ENCODE results near the gene HBA1.
"Not testable (repeated sequence)": the region's sequence is repeated elsewhere in the genome, so short reads cannot be mapped to it uniquely, and the experiment has no call there.

Gene HBA1

DNA sequence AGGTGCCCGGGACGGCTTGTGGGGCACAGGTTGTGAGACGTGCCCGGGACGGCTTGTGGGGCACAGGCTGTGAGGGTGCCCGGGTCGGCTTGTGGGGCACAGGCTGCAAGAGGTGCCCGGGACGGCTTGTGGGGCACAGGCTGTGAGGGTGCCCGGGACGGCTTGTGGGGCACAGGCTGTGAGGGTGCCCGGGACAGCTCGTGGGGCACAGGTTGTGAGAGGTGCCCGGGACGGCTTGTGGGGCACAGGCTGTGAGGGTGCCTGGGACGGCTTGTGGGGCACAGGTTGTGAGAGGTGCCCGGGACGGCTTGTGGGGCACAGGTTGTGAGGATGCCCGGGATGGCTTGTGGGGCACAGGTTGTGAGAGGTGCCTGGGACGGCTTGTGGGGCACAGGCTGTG, 16.2 kb upstream of the HBA1 start:
- not testable (repeated sequence) for DNase-seq

DNA sequence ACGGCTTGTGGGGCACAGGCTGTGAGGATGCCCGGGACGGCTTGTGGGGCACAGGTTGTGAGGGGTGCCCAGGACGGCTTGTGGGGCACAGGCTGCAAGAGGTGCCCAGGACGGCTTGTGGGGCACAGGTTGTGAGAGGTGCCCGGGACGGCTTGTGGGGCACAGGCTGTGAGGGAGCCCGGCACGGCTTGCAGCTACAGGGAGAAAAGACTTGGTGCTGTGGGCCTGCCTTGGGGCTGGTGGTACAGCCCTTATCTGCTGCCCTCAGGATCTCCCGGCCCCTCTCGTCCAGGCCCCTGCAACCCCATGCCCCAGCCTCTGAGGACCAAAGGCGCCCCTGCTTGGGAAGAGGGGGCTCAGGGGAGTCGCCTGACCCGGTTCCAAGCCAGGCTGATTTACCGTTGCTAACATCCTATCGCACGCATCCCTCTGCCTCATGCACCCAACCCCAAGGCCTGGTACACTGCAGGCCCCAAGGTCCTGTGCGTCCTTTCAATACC, 15.7 kb upstream of the HBA1 start:
- no peak for DNase-seq

DNA sequence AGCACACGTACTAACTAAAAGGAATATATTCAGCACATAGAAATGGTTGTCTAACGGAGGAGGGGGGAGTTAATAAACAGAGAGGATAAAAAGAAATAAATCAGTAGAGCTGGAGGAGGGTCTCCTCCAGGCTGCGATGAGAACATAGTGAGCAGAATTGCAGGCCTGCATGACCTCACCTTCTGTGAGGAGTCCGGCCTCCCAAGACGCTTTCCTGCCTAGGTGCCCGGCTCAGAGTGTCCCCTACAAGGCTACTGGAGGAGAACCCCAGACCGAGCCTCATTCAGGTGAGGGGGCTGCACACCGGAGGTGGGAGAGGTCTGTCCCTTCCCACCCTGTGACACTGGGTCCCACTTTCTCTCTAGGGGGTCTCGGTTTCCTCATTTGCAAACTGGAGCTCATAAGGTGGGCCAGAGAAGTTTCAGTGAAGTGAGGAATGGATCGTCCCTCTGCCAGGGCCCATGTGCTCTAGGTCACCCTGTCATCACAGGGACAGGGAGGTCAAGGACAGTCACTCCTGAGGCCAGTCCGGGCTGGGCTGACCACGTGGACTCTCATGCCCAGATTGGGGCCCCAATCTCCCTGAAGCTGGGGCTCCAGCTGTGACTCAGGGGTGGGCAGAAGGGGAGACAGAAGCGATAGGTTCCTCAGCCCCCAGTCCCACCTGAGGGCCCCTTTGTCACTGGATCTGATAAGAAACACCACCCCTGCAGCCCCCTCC, 14.0 kb upstream of the HBA1 start:
- no peak for DNase-seq

- not testable (repeated sequence) for DNase-seq
Observed at GRCh38 chr16:163139-163538, 13.3 kb upstream of the HBA1 start.

DNA sequence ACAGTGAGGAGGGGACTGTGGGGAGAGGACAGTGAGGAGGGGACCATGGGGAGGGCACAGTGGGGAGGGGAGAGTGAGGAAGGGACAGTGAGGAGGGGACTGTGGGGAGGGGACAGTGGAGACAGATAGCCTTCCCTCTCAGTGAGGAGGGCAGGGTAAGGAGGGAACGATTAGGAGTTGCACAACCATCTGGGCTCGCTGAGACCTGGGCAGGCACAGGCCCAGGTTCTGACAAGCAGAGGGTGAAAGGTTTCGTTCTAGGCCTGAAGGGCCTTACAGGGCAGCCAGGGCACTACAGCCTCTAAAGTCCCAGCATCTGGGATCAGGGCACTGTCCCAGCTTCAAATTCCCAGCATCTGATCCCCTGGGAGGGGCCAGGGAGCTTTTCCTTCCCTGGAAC, 12.8 kb upstream of the HBA1 start:
- DNase-seq = not testable (repeated sequence)

DNA sequence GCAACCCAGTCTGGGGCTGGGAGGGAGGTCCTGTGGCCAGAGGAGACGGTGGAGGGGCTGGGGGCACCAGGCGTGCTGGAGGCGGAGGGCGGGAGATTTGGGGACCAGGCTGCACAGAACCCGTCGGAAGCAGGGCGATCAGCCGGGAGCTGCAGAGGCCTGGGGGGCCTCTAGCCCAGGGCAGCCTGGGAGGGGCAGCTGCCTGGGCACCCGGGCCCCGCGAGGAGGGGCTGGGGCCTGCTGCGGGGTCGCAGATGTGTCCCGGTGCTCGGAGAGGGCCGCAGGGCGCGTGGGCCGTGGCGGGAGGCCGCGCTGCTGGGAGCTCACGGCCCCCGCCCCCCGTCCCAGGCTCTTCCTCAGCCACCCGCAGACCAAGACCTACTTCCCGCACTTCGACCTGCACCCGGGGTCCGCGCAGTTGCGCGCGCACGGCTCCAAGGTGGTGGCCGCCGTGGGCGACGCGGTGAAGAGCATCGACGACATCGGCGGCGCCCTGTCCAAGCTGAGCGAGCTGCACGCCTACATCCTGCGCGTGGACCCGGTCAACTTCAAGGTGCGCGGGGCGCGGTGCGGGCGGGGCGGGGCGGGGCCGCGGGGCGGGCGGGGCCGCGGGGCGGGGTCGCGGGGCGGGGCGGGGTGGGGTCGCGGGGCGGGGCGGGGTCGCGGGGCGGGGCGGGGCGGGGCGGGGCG, 12.2 kb upstream of the HBA1 start:
- not testable (repeated sequence) for DNase-seq

- DNase-seq = no peak
Observed at GRCh38 chr16:164827-165538, 11.5 kb upstream of the HBA1 start.

DNA sequence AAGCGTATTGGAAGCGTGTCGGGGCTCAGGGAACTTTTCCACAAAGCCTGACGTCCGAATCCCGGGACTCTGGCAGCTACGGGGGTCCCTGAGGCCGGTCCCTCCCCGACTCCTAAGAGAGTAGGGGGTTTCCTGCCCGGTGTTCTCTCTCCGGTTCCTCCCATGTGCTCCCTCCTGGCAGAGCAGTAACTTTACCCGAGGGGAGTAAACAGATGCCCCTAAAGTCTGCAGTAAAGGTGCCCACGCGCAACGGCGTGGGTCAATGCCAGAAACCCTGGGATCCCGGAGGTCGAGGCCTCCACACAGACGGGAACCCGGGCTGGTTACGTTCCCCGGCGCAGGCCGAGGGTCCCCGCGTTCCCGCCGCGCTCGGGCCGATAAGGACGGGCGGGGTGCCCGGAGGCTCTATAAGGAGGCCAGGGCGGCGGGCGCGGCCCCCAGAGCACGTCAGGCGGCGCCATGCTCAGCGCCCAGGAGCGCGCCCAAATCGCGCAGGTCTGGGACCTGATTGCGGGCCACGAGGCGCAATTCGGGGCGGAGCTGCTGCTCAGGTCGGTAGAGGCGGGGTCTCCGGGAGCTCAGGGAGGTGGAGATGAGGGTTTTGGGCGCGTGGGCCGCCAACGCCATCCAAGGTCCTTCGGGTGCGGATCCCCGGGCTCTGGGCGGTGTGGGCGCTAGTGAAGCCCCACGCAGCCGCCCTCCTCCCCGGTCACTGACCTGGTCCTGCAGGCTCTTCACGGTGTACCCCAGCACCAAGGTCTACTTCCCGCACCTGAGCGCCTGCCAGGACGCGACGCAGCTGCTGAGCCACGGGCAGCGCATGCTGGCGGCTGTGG, 10.7 kb upstream of the HBA1 start, which contains the start of gene HBM:
TSS of gene HBM (plus strand) at position 440 of the 836 bp plus-strand sequence. CDS start at position 460, 20 bp downstream.
- no peak for DNase-seq

- no peak for DNase-seq
Observed at GRCh38 chr16:166375-167121, 9.9 kb upstream of the HBA1 start.

- DNase-seq = no peak
Observed at GRCh38 chr16:167122-167690, 9.3 kb upstream of the HBA1 start.

- no peak for DNase-seq
Observed at GRCh38 chr16:168424-168823, 8.1 kb upstream of the HBA1 start.

DNA sequence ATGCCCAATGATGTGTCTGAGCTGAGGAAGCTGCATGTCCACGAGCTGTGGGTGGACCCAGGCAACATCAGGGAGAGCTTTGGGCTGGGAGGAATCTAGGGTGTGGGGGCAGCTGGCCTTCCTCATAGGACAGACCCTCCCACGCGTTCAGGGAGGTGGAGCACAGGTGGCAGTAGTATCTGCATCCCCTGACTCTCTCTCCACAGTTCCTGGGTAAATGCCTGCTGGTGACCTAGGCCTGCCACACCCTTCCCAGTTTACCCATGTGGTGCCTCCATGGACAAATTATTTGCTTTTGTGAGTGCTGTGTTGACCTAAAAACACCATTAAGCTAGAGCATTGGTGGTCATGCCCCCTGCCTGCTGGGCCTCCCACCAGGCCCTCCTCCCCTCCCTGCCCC, 7.5 kb upstream of the HBA1 start:
- DNase-seq = no peak

- DNase-seq = not testable (repeated sequence)
Observed at GRCh38 chr16:170088-170507, 6.4 kb upstream of the HBA1 start.

DNA sequence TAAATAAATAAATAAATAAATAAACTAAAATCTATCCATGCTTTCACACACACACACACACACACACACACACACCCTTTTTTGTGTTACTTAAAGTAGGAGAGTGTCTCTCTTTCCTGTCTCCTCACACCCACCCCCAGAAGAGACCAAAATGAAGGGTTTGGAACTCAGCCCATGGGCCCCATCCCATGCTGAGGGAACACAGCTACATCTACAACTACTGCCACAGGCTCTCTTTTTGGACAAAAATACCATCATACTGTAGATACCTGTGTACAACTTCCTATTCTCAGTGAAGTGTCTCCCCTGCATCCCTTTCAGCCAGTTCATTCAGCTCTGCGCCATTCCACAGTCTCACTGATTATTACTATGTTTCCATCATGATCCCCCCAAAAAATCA, 5.7 kb upstream of the HBA1 start:
- no peak for DNase-seq

DNA sequence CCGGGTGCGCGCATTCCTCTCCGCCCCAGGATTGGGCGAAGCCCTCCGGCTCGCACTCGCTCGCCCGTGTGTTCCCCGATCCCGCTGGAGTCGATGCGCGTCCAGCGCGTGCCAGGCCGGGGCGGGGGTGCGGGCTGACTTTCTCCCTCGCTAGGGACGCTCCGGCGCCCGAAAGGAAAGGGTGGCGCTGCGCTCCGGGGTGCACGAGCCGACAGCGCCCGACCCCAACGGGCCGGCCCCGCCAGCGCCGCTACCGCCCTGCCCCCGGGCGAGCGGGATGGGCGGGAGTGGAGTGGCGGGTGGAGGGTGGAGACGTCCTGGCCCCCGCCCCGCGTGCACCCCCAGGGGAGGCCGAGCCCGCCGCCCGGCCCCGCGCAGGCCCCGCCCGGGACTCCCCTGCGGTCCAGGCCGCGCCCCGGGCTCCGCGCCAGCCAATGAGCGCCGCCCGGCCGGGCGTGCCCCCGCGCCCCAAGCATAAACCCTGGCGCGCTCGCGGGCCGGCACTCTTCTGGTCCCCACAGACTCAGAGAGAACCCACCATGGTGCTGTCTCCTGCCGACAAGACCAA, 4.0 kb upstream of the HBA1 start, which contains the start of gene HBA2:
TSS of gene HBA2 (plus strand) at position 503 of the 568 bp plus-strand sequence. CDS start at position 540, 37 bp downstream.
- not testable (repeated sequence) for DNase-seq

- not testable (repeated sequence) for DNase-seq
Observed at GRCh38 chr16:173211-173854, 3.1 kb upstream of the HBA1 start.

DNA sequence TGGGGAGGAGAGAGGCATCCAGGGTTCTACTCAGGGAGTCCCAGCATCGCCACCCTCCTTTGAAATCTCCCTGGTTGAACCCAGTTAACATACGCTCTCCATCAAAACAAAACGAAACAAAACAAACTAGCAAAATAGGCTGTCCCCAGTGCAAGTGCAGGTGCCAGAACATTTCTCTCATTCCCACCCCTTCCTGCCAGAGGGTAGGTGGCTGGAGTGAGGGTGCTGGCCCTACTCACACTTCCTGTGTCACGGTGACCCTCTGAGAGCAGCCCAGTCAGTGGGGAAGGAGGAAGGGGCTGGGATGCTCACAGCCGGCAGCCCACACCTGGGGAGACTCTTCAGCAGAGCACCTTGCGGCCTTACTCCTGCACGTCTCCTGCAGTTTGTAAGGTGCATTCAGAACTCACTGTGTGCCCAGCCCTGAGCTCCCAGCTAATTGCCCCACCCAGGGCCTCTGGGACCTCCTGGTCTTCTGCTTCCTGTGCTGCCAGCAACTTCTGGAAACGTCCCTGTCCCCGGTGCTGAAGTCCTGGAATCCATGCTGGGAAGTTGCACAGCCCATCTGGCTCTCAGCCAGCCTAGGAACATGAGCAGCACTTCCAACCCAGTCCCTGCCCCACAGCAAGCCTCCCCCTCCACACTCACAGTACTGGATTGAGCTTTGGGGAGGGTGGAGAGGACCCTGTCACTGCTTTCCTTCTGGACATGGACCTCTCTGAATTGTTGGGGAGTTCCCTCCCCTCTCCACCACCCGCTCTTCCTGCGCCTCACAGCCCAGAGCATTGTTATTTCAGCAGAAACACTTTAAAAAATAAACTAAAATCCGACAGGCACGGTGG, 2.3 kb upstream of the HBA1 start:
- DNase-seq = not testable (repeated sequence)

DNA sequence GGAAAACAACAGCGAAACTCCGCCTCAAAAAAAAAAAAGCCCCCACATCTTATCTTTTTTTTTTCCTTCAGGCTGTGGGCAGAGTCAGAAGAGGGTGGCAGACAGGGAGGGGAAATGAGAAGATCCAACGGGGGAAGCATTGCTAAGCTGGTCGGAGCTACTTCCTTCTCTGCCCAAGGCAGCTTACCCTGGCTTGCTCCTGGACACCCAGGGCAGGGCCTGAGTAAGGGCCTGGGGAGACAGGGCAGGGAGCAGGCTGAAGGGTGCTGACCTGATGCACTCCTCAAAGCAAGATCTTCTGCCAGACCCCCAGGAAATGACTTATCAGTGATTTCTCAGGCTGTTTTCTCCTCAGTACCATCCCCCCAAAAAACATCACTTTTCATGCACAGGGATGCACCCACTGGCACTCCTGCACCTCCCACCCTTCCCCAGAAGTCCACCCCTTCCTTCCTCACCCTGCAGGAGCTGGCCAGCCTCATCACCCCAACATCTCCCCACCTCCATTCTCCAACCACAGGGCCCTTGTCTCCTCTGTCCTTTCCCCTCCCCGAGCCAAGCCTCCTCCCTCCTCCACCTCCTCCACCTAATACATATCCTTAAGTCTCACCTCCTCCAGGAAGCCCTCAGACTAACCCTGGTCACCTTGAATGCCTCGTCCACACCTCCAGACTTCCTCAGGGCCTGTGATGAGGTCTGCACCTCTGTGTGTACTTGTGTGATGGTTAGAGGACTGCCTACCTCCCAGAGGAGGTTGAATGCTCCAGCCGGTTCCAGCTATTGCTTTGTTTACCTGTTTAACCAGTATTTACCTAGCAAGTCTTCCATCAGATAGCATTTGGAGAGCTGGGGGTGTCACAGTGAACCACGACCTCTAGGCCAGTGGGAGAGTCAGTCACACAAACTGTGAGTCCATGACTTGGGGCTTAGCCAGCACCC, 1.2 kb upstream of the HBA1 start:
- no peak for DNase-seq
